OCI-LY1 (cell line): Measurements from ENCODE around the gene GRM7.

Experiments
- H2AFZ ChIP-seq: fragments of 200-600 bp; sonication (generic), shearing (Covaris generic); 2 replicates; pipeline ENCODE4 v1.6.0; 2014; ENCODE audit warnings: antibody characterized with exemption, mild to moderate bottlenecking, low read length
- H3F3A ChIP-seq: fragments of 200-600 bp; sonication (generic), shearing (Covaris generic); 2 replicates; pipeline ENCODE4 v1.6.0; 2014; ENCODE audit warnings: mild to moderate bottlenecking, antibody characterized with exemption, low read length, moderate library complexity; ENCODE audit not compliant: insufficient read depth
- H3K27ac ChIP-seq: fragments of 200-600 bp; sonication (generic); 2 replicates; pipeline ENCODE4 v1.5.1; 2014; ENCODE audit warnings: low read length, mixed run types, mild to moderate bottlenecking, low read depth; ENCODE audit not compliant: poor library complexity, severe bottlenecking
- H3K27me3 ChIP-seq: fragments of 200-600 bp; sonication (generic); 2 replicates; pipeline ENCODE4 v1.6.0; 2014; ENCODE audit warnings: antibody characterized with exemption, mild to moderate bottlenecking, low read length, moderate library complexity; ENCODE audit not compliant: insufficient read depth
- H3K36me3 ChIP-seq: fragments of 200-600 bp; sonication (generic); 2 replicates; pipeline ENCODE4 v1.6.1; 2014; ENCODE audit warnings: mild to moderate bottlenecking, antibody characterized with exemption, low read length, moderate library complexity, mixed read lengths; ENCODE audit not compliant: insufficient read depth
- H3K4me1 ChIP-seq: fragments of 200-600 bp; sonication (generic); 2 replicates; pipeline ENCODE4 v1.5.1; 2014; ENCODE audit warnings: mild to moderate bottlenecking, low read length, moderate library complexity; ENCODE audit not compliant: insufficient read depth, severe bottlenecking
- H3K4me2 ChIP-seq: fragments of 200-600 bp; sonication (generic), shearing (Covaris generic); 2 replicates; pipeline ENCODE4 v1.6.1; 2014; ENCODE audit warnings: low read length
- H3K4me3 ChIP-seq: fragments of 200-600 bp; sonication (generic); 2 replicates; pipeline ENCODE4 v1.5.1; 2014; ENCODE audit warnings: low read length, low read depth, mild to moderate bottlenecking, mixed read lengths; ENCODE audit not compliant: poor library complexity, severe bottlenecking
- H3K79me2 ChIP-seq: fragments of 200-600 bp; shearing (Covaris generic); 2 replicates; pipeline ENCODE4 v1.6.1; 2016; ENCODE audit warnings: mixed run types, low read length, mixed read lengths; ENCODE audit not compliant: insufficient read depth
- H3K9ac ChIP-seq: fragments of 200-600 bp; sonication (generic), shearing (Covaris generic); 2 replicates; pipeline ENCODE4 v1.6.1; 2014; ENCODE audit warnings: mild to moderate bottlenecking, low read length, mixed read lengths
- H3K9me2 ChIP-seq: fragments of 200-600 bp; sonication (generic), shearing (Covaris generic); 2 replicates; pipeline ENCODE4 v1.6.1; 2014; ENCODE audit warnings: low read depth, mild to moderate bottlenecking, low read length, mixed read lengths
- H3K9me3 ChIP-seq: fragments of 200-600 bp; shearing (Covaris generic); 2 replicates; pipeline ENCODE4 v1.6.1; 2014; ENCODE audit warnings: low read length, mixed read lengths
- H4K20me1 ChIP-seq: fragments of 200-600 bp; sonication (generic), shearing (Covaris generic); 2 replicates; pipeline ENCODE4 v1.6.0; 2016; ENCODE audit warnings: mild to moderate bottlenecking, low read length; ENCODE audit not compliant: insufficient read depth
- CTCF ChIP-seq: fragments of 200-600 bp; sonication (generic), shearing (Covaris generic); IDR thresholded peaks from 2 replicates; pipeline ENCODE4 v1.5.1; 2017; ENCODE audit warnings: mild to moderate bottlenecking, antibody characterized with exemption, low read length, moderate library complexity, mixed read lengths
- EZH2 ChIP-seq: fragments of 200-600 bp; sonication (generic), shearing (Covaris generic); IDR thresholded peaks from 2 replicates; pipeline ENCODE4 v1.8.0; 2017; ENCODE audit warnings: borderline replicate concordance, mixed run types, mild to moderate bottlenecking, antibody characterized with exemption, low read length, moderate library complexity, mixed read lengths

The GRM7 gene

GRCh38 chr3:7357101-7357500, 496.2 kb downstream of the GRM7 start:
- Histone ChIP-seq H3K9ac (no peak overlapping the region), H3K36me3 (no peaks in the 10 kb centered on the region), H3K4me1 (no peaks in the 10 kb centered on the region), H3K4me3 (no peak overlapping the region), H3F3A (no peaks in the 10 kb centered on the region), H3K9me2 (no peaks in the 10 kb centered on the region), H4K20me1 (no peaks in the 10 kb centered on the region), H3K9me3 (no peaks in the 10 kb centered on the region), H2AFZ (no peak overlapping the region), H3K27me3 (no peaks in the 10 kb centered on the region), H3K27ac (no peak overlapping the region), H3K4me2 (no peak overlapping the region), H3K79me2 (no peaks in the 10 kb centered on the region)
- TF ChIP-seq EZH2, result no peak
- TF ChIP-seq CTCF, result no peak

- H3K4me1 ChIP-seq, result no peaks in the 10 kb centered on the region
- no peaks in the 10 kb centered on the region for H4K20me1 ChIP-seq
- TF ChIP-seq EZH2, result no peak
- TF ChIP-seq CTCF, result no peak
- no peak overlapping the region for H3K27ac ChIP-seq
- H2AFZ ChIP-seq, result no peak overlapping the region
- H3K4me2 ChIP-seq, result no peak overlapping the region
- no peaks in the 10 kb centered on the region for H3K79me2 ChIP-seq
- H3F3A ChIP-seq, result no peaks in the 10 kb centered on the region
- no peaks in the 10 kb centered on the region for H3K9me3 ChIP-seq
- no peak overlapping the region for H3K9ac ChIP-seq
- H3K36me3 ChIP-seq, result no peaks in the 10 kb centered on the region
- H3K27me3 ChIP-seq, result no peaks in the 10 kb centered on the region
- H3K9me2 ChIP-seq, result no peaks in the 10 kb centered on the region
- no peak overlapping the region for H3K4me3 ChIP-seq
Measured at GRCh38 chr3:7367968-7368367, 507.1 kb downstream of the GRM7 start.

- no peaks in the 10 kb centered on the region for H3K4me1 ChIP-seq
- H3K4me2 ChIP-seq, result no peak overlapping the region
- H3K36me3 ChIP-seq, result no peaks in the 10 kb centered on the region
- H3K9ac ChIP-seq, result no peak overlapping the region
- H3K4me3 ChIP-seq, result no peak overlapping the region
- no peaks in the 10 kb centered on the region for H3F3A ChIP-seq
- no peaks in the 10 kb centered on the region for H4K20me1 ChIP-seq
- no peaks in the 10 kb centered on the region for H3K9me2 ChIP-seq
- H3K79me2 ChIP-seq, result no peaks in the 10 kb centered on the region
- TF ChIP-seq EZH2 (no peak), CTCF (no peak)
- H3K27me3 ChIP-seq, result no peaks in the 10 kb centered on the region
- no peak overlapping the region for H3K27ac ChIP-seq
- no peak overlapping the region for H2AFZ ChIP-seq
- no peaks in the 10 kb centered on the region for H3K9me3 ChIP-seq
Measured at GRCh38 chr3:7368597-7368996, 507.7 kb downstream of the GRM7 start.
